ENCODE data around the gene BARD1.
"Not testable (repeated sequence)": the region's sequence is repeated elsewhere in the genome, so short reads cannot be mapped to it uniquely, and the experiment has no call there.

The BARD1 gene

DNA sequence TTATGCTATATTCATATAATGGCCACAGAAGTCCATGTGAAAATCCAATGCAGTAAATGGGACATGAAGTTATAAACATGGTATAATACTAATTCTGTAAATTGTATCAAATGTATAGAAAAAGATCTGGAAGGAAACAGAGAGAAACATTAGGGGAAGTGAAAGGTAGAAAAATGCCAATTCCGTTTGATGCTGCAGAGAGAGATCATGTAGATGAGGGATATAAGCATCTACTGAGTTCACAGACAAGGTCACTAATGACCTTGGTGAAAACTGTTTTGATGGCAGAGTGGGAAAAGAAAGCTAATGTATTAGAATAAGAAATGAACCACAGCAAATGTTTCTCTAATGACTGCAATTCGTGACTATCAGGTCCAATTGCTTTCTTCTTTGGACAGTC is 56.0 kb downstream of the BARD1 start:
- no peak for DNase-seq

DNA sequence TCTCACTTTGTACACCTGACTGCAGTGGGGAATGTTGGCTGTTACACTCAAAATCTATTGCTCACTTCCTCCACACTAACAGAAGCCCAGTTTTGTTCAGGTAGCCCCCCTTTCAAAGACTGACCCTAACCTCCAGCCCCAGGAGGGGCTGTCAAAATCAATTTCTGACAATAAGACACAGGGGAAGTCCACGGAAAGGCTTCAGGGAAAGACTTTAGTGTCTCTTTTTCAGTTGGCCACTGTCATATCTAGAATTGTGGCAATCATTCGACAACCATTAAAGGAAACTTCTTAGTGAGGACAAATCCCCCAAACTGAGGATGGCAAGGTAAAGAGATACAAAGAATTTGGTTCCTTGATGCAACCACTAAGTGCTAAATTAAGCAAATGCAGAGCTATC is 59.0 kb downstream of the BARD1 start:
- no peak for DNase-seq

DNA sequence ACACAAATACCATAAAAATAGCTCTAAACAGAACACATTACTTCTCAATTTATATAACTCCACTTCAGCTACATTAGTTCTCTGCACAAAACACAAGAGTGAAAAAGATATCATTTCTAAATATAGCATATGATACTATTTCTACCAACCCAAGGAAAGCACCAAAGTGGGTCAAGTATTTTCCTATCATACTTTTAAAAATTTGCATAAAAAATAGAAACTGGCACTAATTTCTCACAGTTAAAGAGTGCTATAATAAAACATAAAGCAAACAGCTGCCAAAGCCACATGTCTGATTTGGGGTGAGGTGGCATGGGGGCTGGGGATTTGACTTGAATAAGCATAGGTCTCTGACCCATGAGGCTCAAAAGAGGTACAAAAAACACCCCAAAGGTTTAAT is 61.5 kb downstream of the BARD1 start:
- DNase-seq: no peak

DNA sequence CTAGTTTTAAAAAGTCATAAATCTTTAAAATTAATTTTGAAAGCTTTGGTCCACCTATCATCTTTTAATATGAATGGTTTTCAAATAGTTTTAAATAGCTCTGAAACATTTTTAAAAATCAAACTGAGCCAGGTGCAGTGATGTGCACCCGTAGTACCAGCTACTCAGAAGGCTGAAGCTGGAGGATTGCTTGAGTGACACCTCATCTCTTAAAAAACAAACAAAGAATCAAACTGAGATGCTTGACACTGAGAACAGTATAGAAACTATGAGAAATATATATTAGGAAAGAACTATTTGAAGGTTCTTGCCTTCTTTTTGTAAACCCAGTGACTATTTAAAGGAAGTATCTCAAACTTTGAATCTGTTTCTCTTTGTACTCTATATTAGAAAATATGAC is 67.4 kb downstream of the BARD1 start:
- DNase-seq: no peak

DNA sequence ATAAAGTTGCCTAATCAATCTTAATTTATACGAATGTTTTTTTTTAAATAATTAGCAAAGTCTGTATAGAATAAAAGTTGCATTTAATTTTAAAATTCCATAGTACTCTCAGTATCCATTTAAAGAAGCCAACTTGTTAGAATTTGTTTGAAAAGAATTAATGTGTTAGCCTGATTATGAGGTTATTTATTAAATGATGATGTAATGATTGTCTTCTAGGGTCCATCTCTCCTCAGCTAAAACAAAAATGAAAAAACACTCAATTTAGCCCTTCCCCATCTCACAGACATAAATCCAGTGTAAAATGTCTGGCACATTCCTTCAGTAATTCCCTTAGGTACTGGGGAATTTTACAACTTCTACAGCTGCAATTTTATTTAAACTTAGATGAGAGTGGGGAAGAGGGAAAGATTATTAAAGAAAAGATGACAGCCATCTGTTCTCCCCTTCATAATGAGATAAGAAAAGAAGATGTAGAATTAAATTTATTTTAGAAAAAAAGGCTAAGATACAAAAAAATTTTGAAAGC is 68.6 kb downstream of the BARD1 start:
- DNase-seq: no peak

DNA sequence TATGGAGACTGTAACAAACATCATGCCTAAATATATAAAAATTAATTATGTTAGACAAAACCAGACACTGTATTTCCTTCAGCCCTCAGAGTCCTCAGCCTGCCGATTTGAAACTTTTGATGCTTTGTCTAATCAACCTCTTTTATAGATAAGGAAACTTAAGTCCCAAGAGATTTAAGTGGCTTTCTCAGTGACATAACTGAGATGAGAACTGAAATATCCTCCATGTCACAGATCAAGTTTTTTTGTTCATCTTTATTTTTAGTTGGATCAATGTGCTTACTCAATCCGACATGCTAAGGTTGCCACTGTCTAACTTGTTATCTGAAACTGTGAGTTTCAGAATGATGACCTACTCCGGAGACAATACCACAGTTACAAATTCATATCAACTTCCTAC is 72.3 kb downstream of the BARD1 start:
- DNase-seq: no peak

DNA sequence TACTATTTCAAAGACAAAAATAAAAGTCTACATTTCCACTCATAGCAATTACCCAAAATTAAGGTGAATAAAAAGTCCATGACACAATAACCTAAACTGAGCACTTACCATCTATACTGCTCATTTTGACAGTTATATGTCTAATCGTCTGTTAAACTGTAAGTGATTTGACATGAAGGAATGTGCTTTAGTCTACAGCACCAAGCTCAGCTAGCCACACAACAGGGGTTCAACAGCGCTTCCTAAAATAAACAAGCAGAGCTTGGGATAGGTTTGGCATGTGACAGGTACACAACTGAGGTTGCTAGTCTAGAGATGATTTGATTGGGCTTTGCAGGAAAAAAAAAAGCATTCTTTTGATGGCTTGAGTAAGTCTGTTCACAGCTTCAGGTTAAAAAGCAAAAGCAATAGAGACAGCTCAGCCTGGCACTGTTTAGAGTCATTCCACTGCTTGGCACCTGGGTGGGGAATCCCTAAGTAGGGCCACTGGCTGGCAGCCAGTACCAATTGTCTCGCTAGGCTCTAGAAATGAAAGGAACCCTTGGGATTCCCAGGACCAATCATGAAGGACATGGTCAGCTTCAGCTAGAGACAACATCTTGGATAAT is 78.6 kb downstream of the BARD1 start:
- DNase-seq: peak; percentile 29

DNA sequence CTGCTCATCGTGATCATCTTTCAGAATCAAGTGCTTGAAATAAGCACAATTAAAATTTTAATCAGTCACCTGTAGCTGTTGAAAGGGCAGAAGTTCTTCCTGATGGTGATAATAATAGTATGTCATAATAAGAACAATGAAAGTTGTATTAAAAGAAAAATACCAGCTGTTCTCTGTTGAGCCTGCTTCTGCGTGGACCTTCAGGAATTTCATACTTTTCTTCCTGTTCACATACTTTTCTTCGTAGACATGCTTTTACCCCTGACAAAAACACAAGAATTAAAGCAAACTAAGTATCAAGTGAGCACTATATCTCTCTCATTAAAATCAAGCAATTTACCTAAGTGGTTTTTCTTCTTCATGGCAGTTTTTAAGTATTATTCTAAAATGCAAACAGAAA is 79.2 kb downstream of the BARD1 start:
- DNase-seq: no peak

DNA sequence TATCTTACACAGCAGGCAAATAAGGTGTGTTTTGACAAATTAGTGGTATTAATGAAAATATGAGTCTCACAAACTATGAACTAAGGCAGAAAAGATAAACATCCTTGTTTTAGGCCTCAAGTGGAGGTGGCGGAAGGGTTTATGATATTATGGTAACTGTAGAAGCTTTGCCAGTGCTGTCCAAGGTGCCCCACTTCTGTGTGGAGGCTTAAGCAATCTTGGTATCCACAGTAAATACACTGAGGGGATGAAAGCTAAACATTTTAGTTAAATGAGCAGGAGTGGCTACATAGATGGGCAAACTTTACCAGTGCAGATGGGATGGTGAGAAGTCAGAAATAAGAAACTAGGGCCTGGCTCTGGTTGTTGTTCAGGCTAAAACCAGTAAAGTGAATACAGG is 84.7 kb downstream of the BARD1 start:
- DNase-seq: no peak

DNA sequence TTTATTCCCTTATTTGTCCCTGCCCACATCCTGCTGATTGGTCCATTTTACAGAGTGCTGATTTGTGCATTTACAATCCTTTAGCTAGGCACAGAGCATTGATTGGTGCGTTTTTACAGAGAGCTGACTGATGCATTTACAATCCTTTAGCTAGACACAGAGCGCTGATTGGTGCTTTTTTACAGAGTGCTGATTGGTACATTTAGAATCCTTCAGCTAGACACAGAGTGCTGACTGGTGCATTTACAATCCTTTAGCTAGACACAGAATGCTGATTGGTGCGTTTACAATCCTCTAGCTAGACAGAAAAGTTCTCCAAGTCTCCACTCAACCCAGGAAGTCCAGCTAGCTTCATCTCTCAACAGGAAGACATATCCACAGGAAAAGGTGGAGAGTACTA is 91.6 kb downstream of the BARD1 start:
- not testable (repeated sequence) for DNase-seq

DNA sequence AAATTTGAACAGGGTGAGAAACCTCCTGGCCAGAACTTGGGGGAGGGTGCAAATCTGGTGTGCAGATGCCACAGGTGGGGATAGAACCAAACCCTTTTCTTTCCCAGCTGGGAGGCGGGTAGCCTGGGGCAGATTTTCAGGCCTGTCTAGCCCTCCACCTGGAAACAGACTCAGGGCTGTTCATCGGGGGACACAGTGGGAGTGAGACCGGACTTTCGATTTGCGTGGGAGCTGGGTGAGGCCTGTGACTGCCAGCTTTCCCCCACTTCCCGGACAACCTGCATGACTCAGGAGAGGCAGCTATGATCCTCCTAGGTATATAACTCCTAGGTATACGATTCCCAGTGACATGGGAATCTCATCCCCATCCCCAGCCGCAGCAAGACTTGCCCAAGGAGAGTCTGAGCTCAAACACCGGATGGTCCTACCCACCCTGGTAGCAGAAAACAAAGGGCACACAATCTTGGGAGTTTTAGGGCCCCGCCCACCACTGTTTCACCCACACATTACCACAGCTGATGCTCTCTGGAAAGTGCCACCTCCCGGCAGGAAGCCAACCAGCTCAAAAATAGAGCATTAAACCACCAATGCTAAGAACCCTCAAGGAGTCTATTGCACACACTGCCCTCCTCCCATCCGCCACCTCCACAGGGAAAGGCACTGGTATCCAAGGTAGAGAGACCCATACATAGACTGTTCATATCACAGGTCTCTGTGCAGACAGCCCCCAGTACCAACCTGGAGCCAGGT is 92.5 kb downstream of the BARD1 start:
- DNase-seq: no peak

DNA sequence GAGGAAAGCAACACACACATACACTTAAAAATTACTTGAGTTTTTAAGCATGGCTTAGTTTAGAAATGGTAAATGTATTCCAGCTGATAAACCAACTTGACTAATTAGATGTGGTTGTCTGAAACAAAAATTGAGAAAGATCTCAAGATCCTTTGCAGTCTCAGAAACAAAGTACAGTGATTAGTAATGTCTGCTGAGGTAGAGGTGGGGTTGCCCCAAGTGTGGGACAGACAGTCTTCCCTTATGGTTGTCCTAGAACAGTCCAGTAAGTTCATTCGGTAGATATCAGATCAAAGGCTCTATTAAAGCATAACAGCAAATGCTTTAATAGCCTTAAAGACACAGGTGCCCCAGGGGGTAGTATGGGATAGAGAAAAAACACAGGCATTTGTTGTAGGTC is 94.5 kb downstream of the BARD1 start:
- no peak for DNase-seq

DNA sequence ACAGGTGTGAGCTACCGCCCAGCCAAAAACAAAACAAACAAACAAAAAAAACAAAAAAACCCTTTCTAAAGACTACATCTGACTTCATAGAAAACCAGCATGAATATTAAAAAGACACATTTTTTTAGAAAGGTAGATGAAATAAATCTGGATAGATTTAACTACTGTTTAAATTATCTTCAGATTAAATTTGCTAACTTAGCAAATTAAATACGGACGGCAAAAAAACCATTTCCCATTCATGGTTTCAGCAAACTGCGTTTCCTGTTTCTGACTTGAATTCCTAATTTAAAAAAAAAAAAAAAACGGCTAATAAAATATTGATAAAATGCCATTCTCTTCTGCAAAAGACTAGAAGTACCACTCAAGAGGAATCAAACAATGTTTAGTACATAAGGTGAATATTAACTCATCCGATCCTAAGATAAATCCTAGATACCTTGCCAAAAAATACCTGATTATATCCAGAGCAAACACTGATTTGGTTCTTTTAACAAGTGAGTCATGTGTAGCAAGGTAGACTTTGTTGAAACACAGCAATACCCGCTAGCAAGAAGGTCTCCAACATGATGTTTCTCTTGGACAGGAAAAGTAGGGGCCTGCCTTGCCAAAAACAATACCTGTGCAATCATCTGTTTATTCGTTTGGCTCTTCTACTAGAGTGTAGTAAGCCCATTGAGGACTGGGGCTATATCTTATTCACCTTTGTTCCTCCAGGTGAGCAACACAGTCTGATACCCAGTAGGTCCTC is 96.2 kb downstream of the BARD1 start:
- DNase-seq: no peak

DNA sequence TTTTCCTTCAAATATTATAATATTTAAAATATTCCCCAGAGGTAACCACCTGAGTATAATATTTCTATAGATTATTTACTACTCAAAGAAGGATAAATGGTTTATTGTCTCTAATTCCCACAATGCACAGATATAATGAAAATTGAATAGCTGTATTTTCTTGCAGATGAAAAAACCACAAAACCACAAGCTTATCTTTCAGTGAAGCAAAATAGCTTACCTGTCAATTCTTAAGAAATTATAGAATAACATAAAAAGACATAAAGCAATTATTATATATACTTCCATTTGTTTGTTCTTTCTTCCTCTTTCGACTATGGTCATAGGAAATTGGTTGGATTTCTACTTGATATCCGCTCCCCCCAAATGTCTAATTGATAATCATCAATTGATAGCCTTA is 98.8 kb downstream of the BARD1 start:
- DNase-seq: no peak

DNA sequence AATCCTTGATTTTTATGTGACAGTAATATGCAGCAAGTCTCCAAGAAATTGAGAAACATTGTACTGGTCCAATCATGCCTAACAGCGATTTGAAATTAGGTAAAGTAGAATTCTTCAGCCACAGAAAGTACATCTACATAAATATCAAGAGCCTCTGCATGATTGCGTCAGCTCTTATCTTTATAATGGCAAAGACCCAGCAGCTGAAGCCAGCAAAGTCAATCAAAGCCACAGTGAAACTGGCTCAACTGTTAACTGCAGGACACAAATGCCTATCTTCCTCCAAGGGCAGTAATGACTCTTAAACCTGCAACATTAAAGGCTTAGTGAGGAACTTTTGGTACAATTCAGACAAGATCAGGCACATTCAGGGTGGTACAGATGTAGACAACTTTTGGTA is 102.5 kb downstream of the BARD1 start:
- DNase-seq: no peak

DNA sequence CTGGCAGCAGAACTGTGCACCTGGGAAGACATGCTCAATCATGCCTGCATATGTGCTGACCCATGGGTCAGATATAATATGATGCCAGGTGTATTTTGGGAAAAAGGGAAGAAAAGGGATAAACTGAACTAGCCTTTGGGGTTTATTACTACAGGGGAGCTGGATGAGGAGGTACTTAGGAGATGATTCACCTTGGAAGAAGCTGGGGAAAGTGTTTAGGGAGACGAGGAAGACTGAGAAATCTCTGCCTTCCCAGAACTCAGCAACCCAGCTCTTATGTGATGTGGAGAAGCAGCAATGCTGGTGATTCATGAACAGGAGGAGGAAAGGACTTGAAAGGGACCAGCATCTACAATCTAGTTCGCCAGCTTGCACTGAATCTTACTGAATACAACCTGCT is 110.2 kb downstream of the BARD1 start:
- DNase-seq: no peak

DNA sequence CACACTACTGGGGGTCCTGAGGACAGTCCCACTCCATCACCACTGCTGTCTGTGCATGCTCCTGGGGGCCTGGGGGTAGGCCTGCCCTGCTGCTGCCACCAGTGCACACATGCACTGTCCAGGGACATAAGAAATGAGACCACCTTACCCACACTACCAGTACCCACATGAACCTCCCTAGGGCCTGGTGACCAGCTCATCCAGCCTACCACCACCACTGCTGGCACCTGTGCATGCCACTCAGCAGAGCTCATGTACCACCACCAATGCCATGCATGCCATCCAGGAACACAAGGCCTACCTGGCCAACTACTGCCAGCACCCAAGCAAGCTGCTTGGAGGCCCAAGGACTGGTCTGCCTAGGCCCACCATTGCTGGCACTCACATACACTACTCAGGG is 112.8 kb downstream of the BARD1 start:
- no peak for DNase-seq

DNA sequence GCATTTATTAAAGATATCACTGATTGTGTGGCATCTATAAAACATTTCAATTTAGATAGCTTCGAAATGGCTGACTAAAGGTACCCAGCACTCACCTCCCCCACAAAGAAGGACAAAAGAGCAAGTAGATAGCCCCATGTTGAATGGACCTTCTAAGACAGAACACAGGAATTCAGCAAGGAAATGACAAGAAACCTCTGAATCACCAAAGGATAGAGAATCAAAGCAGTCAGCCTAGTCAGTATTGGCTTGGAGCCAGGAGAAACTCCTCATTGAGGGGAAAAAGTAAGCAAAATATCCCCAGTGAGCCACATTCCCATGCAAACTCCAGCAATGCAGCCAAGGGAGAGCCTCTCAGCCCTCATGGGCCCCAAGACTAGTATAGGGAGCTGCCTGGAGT is 113.7 kb downstream of the BARD1 start:
- DNase-seq: no peak

DNA sequence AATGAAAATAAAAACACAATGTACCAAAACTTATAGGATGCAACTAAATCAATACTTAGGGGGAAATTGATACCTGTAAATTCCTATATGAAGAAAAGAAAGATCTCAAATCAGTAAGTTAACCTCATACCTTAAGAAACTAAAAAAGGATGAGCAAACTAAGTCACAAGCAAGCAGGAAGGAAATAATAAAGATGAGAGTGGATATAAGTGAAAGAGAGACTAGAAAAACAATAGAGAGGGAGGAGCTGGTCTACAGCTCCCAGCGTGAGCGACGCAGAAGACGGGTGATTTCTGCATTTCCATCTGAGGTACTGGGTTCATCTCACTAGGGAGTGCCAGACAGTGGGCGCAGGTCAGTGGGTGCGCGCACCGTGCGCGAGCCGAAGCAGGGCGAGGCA is 125.9 kb downstream of the BARD1 start:
- not testable (repeated sequence) for DNase-seq

DNA sequence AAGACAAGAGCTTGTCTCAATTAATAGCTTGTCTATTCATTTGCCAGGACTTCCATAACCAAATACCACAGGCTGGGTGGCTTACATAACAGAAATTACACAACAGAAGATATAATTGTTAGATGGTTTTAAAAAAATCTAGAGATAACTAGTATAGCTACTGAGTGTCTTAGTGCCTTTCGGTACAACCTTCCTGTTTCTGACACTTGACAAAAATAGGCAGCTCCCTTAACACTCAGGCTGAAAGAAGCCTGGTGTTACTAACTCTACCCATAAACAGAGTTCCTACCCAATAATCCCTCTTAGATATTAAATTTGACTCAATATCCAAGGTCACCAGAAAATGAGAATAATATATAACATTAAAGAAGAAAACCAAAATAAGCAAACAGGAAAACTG is 129.7 kb downstream of the BARD1 start:
- no peak for DNase-seq

DNA sequence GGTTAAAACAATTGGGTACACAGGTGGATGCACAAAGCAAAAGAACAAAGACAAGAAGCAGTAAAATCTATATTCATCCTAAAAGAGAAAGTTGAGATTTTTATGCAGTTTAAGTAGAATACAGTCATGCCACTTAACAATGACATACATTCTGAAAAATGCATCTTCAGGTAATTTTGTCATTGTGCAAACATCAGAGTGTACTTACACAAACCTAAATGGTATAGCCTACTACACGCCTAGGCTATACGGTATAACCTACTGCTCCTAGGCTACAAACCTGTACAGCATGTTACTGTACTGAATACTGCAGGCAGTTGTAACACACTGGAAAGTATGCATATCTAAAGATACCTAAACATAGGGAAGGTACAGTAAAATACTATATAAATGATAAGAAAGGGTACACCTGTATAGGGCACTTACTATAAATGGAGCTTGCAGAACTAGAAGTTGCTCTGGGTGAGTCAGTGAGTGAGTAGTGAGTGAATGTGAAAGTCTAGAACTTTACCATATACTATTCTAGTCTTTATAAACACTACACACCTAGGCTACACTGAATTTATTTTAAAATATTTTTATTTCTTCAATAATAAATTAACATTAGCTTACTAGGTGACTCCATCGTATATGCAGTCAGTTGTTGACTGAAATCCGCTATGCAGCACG is 132.9 kb downstream of the BARD1 start:
- DNase-seq: no peak

All from COR-L47 (cell line).